K562 (cell line): Measurements from ENCODE around the gene IMMP2L. TPM values are rescaled to one million over a fixed set of nuclear protein-coding genes. Genes with fewer than 3 reads are reported as not detected.

Source experiments
- ATAC-seq: fragments of 200-7000 bp; cut with Tn5 transposase; 3 replicates; pipeline ENCODE4 v1.9.1; 2020; ENCODE audit warnings: moderate library complexity
- BruUV-seq: library from RNA; stranded (reverse); fragments of 400-500 nt; replicated peaks from 2 replicates; lab custom pipeline; 2021; lab: Mats Ljungman, UMichigan
- CTCF ChIA-PET: fragments of 300-600 bp; formaldehyde crosslinking; extraction: SDS; loops from one replicate; lab custom pipeline; 2021; ENCODE audit warnings: low intra/inter-chr PET ratio; lab: Yijun Ruan, JAX
- POLR2A ChIA-PET: fragments of 300-600, 350-650 bp; sonication (Branson Sonifier 250); formaldehyde crosslinking; extraction: SDS; loops from one replicate; lab custom pipeline; 2021; ENCODE audit warnings: antibody characterized with exemption, inconsistent platforms; lab: Yijun Ruan, JAX
- DNase-seq, 4 experiments: peaks; one replicate each; pipeline versions ENCODE4 v3.0.0 to v3.0.0-alpha.2; 2011 to 2018; ENCODE audit warnings: low spot score in 3 of 4, mixed read lengths in 3 of 4; ENCODE audit errors: extremely low read depth in 1 of 4
- FAIRE-seq: peaks from 2 replicates; lab custom pipeline; 2011; peaks lifted over from hg19 to GRCh38; lab: Jason Lieb, UNC
- H2AFZ ChIP-seq: 2 replicates; pipeline ENCODE4 v1.6.0; 2011; ENCODE audit warnings: low read depth, low read length, control low read depth, inconsistent platforms
- H3K27ac ChIP-seq: fragments of 200-600 bp; 3 replicates; pipeline ENCODE4 v1.8.0; 2011; ENCODE audit warnings: low read depth, mild to moderate bottlenecking, control low read depth, inconsistent platforms, low read length, moderate library complexity, mixed read lengths; ENCODE audit errors: extremely low read depth
- H3K27me3 ChIP-seq, 2 experiments: fragments of 300-600 bp in 1 of 2; 2 replicates in 1 of 2; 3 replicates in 1 of 2; pipeline versions ENCODE4 v1.6.0 to v1.8.0; 2011; ENCODE audit warnings: inconsistent platforms in 2 of 2, low read length in 2 of 2, mild to moderate bottlenecking in 1 of 2, mixed read lengths in 1 of 2, moderate library complexity in 1 of 2; ENCODE audit not compliant: control insufficient read depth in 2 of 2, insufficient read depth in 2 of 2
- H3K36me3 ChIP-seq: fragments of 300-600 bp; 3 replicates; pipeline ENCODE4 v1.8.0; 2011; ENCODE audit warnings: mild to moderate bottlenecking, low read length, inconsistent platforms; ENCODE audit not compliant: control insufficient read depth, insufficient read depth
- H3K4me1 ChIP-seq, 2 experiments: fragments of 200-600 bp in 1 of 2; replicated peaks in 1 of 2; 2 replicates in 1 of 2; 3 replicates in 1 of 2; pipeline versions ENCODE4 v1.5.1 to v1.8.0; 2011; ENCODE audit warnings: inconsistent platforms in 2 of 2, low read length in 2 of 2, mild to moderate bottlenecking in 1 of 2, mixed read lengths in 1 of 2, moderate library complexity in 1 of 2; ENCODE audit not compliant: control insufficient read depth in 2 of 2, insufficient read depth in 2 of 2
- H3K4me2 ChIP-seq: 2 replicates; pipeline ENCODE4 v1.6.1; 2011; ENCODE audit warnings: low read length, control low read depth, inconsistent platforms, mixed read lengths; ENCODE audit not compliant: insufficient read depth
- H3K4me3 ChIP-seq: fragments of 200-600 bp; sonication (generic), shearing (Covaris generic); 2 replicates; pipeline ENCODE4 v1.5.1; 2016; ENCODE audit warnings: control low read depth, inconsistent platforms
- H3K79me2 ChIP-seq: fragments of 200-600 bp; 3 replicates; pipeline ENCODE4 v1.8.0; 2011; ENCODE audit warnings: low read length, inconsistent platforms; ENCODE audit not compliant: control insufficient read depth, insufficient read depth
- H3K9ac ChIP-seq, 2 experiments: 2 replicates each; pipeline versions ENCODE4 v1.6.0 to v1.6.1; 2011; ENCODE audit warnings: low read depth in 2 of 2, low read length in 2 of 2, control low read depth in 1 of 2, inconsistent platforms in 1 of 2, mild to moderate bottlenecking in 1 of 2, mixed read lengths in 1 of 2; ENCODE audit not compliant: insufficient read depth in 1 of 2
- H3K9me1 ChIP-seq: one replicate; pipeline ENCODE4 v1.6.0; 2011; ENCODE audit warnings: inconsistent platforms, mild to moderate bottlenecking, low read length, moderate library complexity; ENCODE audit not compliant: control insufficient read depth, insufficient read depth
- H3K9me3 ChIP-seq: replicated peaks from 2 replicates; pipeline ENCODE4 v1.5.1; 2011; ENCODE audit warnings: low read depth, low read length, inconsistent platforms; ENCODE audit not compliant: control insufficient read depth, insufficient read depth
- H4K20me1 ChIP-seq: replicated peaks from 2 replicates; pipeline ENCODE4 v1.6.1; 2011; ENCODE audit warnings: low read length, inconsistent platforms, mixed read lengths; ENCODE audit not compliant: control insufficient read depth, insufficient read depth
- HDAC3 ChIP-seq: fragments of 450-650 bp; IDR thresholded peaks from 2 replicates; pipeline ENCODE4 v1.6.1; 2018; ENCODE audit warnings: borderline replicate concordance, mild to moderate bottlenecking, moderate library complexity; ENCODE audit not compliant: partially characterized antibody
- NEUROD1 ChIP-seq: fragments of 150-350 bp; IDR thresholded peaks from 2 replicates; pipeline ENCODE4 v1.6.1; 2014; ENCODE audit warnings: borderline replicate concordance, low read length, low read depth; ENCODE audit not compliant: partially characterized antibody
- PKNOX1 ChIP-seq: fragments of 450-650 bp; IDR thresholded peaks from 2 replicates; pipeline ENCODE4 v1.6.1; 2016
- UBTF ChIP-seq, 2 experiments: IDR thresholded peaks; 2 replicates each; pipeline ENCODE4 v1.6.1; 2012; ENCODE audit warnings: improper control_type of control experiment in 2 of 2, low read depth in 2 of 2, low read length in 2 of 2, borderline replicate concordance in 1 of 2
- ZNF384 ChIP-seq: IDR thresholded peaks from 2 replicates; pipeline ENCODE4 v1.6.1; 2012; ENCODE audit warnings: low read depth, low read length, improper control_type of control experiment
- ZNF561 ChIP-seq: fragments of 450-650 bp; formaldehyde crosslinking; conservative IDR thresholded peaks from 2 replicates; pipeline ENCODE4 v1.4.0; 2020; ENCODE audit warnings: mild to moderate bottlenecking, moderate library complexity
- ZNF766 ChIP-seq: fragments of 200-800 bp; sonication (Bioruptor generic); conservative IDR thresholded peaks from 2 replicates; pipeline ENCODE4 v1.6.1; 2016; ENCODE audit warnings: missing genetic modification characterization, missing compliant biosample characterization
- WGBS: fragments of 100-300 bp; shearing (Covaris generic); methylation state at CpG from one replicate; pipeline ENCODE4 v1.1.6; 2016; ENCODE audit warnings: low coverage, mixed read lengths; ENCODE audit not compliant: insufficient coverage; ENCODE audit errors: missing lambda C conversion rate; 5-methylcytosine and 5-hydroxymethylcytosine counted together
- in situ Hi-C: fragments of 300-500 bp; cut with MboI; formaldehyde crosslinking; loops from 4 replicates; pipeline ENCODE4 v1.15.0; 2018; ENCODE audit warnings: inconsistent platforms, mixed read lengths
- intact Hi-C: fragments of 100-400 bp; cut with micrococcal nuclease; formaldehyde crosslinking; loops from 2 replicates; pipeline ENCODE4 v1.14.2; 2022
- polyA plus RNA-seq, 8 experiments: library from polyadenylated mRNA; depleted of rRNA in 4 of 8; stranded (reverse) in 5 of 8; unstranded in 3 of 8; fragments of >200 nt; fragmentation: Nextera tagmentation in 2 of 8; fragmentation: Illumina TruSeq in 1 of 8; extraction: Ambion mirVana in 2 of 8; extraction: Trizol in 1 of 8; gene quantifications; 2 replicates each; pipeline versions ENCODE4 v1.2.1 to v1.2.3, GENCODE V29; 2011 to 2014; ENCODE audit warnings: inconsistent platforms in 1 of 8, missing spikeins in 1 of 8
- total RNA-seq, 7 experiments: library from RNA; depleted of rRNA in 6 of 7; stranded (reverse); fragments of >200 nt in 6 of 7; fragmentation: Illumina TruSeq in 2 of 7; extraction: Trizol in 2 of 7; gene quantifications; 2 replicates each; pipeline versions ENCODE4 v1.2.1 to v1.2.3, GENCODE V29; 2011 to 2021; ENCODE audit warnings: low replicate concordance in 1 of 7
- TF ChIP-seq, protein P1 (sequence below): fragments of 450-650 bp; formaldehyde crosslinking; conservative IDR thresholded peaks from 2 replicates; pipeline ENCODE4 v1.4.0; 2022; ENCODE audit warnings: mild to moderate bottlenecking, missing genetic modification characterization
- TF ChIP-seq, protein P2 (sequence below): fragments of 450-650 bp; formaldehyde crosslinking; IDR thresholded peaks from 2 replicates; pipeline ENCODE4 v1.4.0; 2022; ENCODE audit warnings: missing genetic modification characterization

The IMMP2L gene
- total and polyA plus RNA-seq, 9 of the 15 experiments (the other 6 are each of a cell fraction or from before 2014, with no cell fraction given) = 29.7 to 116 (median 53.0) TPM

DNA sequence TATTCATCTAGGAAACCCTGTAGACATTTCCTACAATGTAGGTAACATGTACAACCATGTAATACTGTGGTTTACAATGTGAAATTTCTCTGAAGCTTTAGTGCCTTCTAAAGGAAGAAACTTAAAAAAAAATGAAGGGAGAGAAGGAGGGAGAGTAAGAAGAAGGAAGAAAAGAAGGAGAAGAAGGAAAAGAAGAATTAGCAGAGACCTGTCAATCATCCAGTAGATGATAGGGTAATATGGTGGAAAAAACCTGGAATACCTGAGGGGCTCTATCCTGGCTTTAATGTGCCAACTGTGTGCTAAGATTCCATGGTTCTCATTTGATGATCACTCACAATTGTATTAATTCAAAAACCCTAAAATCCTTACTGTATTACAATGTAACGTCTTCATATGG is 474.0 kb downstream of the IMMP2L start:
- no peak for FAIRE-seq
- H3K4me1 ChIP-seq = no peaks in the 10 kb centered on the region; a peak in 1 of 5 replicates
- H3K27me3 ChIP-seq = no peaks in the 10 kb centered on the region
- ChIA-PET POLR2A (no interaction called here), CTCF (no interaction called here)
- no peaks in the 10 kb centered on the region for H3K9me3 ChIP-seq
- no peaks in the 10 kb centered on the region for H3K36me3 ChIP-seq
- no peak overlapping the region for H3K4me3 ChIP-seq
- no peak overlapping the region for H3K9ac ChIP-seq
- H3K4me2 ChIP-seq = no peak overlapping the region
- H4K20me1 ChIP-seq = no peaks in the 10 kb centered on the region
- H3K9me1 ChIP-seq = no peaks in the 10 kb centered on the region
- intact Hi-C loops (no loop called here), in situ Hi-C loops (loop anchor here (5.0 kb wide), 1 partner anchor 409 kb away; no protein-coding TSS in a partner anchor)
- TF ChIP-seq ZNF384 (no peak), PKNOX1 (peak; percentile 62; the same call in 1 of the 2 replicates)
- no peak for ATAC-seq
- 68% methylated on average over 1 of the region's 1 CpG for WGBS
- DNase-seq = no peak
- H3K79me2 ChIP-seq = no peaks in the 10 kb centered on the region
- no peak overlapping the region for H3K27ac ChIP-seq
- BruUV-seq = no TSS peak
- no peak overlapping the region for H2AFZ ChIP-seq

DNA sequence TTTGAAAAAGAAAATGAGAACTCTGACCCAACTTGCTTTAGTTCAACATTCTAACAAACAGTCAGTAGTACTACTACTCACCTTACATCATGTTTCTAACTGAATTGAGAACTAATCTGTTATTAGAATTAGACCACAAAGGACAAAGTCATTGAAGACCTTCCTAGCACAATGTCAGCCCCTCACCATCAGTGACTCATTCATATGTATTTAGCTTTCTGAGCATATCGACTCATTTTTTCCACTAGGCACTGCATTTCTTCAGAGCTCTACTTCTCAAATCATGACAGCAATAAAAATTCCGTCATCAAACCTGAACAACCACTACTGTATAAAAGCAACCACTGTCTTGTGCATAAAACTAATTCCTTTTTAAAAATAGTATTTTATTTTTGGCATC is 475.8 kb downstream of the IMMP2L start:
- H3K27me3 ChIP-seq = no peaks in the 10 kb centered on the region
- no peak for FAIRE-seq
- no peak overlapping the region for H2AFZ ChIP-seq
- POLR2A ChIA-PET = interaction anchor here (1.2 kb wide), 1 partner anchor 68 kb away, joined by 3 read pairs; no protein-coding TSS in a partner anchor
- BruUV-seq = no TSS peak
- H3K4me3 ChIP-seq = no peak overlapping the region
- H3K36me3 ChIP-seq = no peaks in the 10 kb centered on the region
- in situ Hi-C loops = loop anchor here (5.0 kb wide), 1 partner anchor 411 kb away; no protein-coding TSS in a partner anchor
- no peaks in the 10 kb centered on the region for H3K9me3 ChIP-seq
- no peak for DNase-seq
- no peak overlapping the region for H3K4me2 ChIP-seq
- H3K27ac ChIP-seq = no peak overlapping the region
- H3K9me1 ChIP-seq = no peaks in the 10 kb centered on the region
- CTCF ChIA-PET = no interaction called here
- H3K9ac ChIP-seq = no peak overlapping the region
- intact Hi-C loops = no loop called here
- no peaks in the 10 kb centered on the region for H4K20me1 ChIP-seq
- no peak for ATAC-seq
- no peaks in the 10 kb centered on the region for H3K79me2 ChIP-seq
- H3K4me1 ChIP-seq = no peaks in the 10 kb centered on the region; a peak in 1 of 5 replicates
- 72% methylated on average over 2 of the region's 2 CpGs for WGBS
- TF ChIP-seq, protein P1, sequence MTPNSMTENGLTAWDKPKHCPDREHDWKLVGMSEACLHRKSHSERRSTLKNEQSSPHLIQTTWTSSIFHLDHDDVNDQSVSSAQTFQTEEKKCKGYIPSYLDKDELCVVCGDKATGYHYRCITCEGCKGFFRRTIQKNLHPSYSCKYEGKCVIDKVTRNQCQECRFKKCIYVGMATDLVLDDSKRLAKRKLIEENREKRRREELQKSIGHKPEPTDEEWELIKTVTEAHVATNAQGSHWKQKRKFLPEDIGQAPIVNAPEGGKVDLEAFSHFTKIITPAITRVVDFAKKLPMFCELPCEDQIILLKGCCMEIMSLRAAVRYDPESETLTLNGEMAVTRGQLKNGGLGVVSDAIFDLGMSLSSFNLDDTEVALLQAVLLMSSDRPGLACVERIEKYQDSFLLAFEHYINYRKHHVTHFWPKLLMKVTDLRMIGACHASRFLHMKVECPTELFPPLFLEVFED = no peak
- TF ChIP-seq NEUROD1 = no peak
- no peak for TF ChIP-seq ZNF561 (CRISPR knock-in tag)
- no peak for TF ChIP-seq HDAC3
- TF ChIP-seq, protein P2, sequence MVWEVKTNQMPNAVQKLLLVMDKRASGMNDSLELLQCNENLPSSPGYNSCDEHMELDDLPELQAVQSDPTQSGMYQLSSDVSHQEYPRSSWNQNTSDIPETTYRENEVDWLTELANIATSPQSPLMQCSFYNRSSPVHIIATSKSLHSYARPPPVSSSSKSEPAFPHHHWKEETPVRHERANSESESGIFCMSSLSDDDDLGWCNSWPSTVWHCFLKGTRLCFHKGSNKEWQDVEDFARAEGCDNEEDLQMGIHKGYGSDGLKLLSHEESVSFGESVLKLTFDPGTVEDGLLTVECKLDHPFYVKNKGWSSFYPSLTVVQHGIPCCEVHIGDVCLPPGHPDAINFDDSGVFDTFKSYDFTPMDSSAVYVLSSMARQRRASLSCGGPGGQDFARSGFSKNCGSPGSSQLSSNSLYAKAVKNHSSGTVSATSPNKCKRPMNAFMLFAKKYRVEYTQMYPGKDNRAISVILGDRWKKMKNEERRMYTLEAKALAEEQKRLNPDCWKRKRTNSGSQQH = no peak
- TF ChIP-seq UBTF (IDR thresholded peaks at IDR 0.05; ENCODE audit: borderline replicate concordance in 1 of 2, low read depth in 2 of 2, low read length in 2 of 2) = no peak
- TF ChIP-seq ZNF766 = no peak
